Smooth muscle cell (in vitro differentiated cells): ENCODE data around the gene ITSN2. TPM values are rescaled to one million over a fixed set of nuclear protein-coding genes. Genes with fewer than 3 reads are reported as not detected.

ENCODE experiments used
- DNase-seq: peaks from one replicate; lab custom pipeline; 2025; ENCODE audit not compliant: unreplicated experiment; lab: John Stamatoyannopoulos, UW
- H2AFZ ChIP-seq: fragments of 200-600 bp; sonication (generic); 2 replicates; pipeline ENCODE4 v1.6.0; 2016; ENCODE audit warnings: antibody characterized with exemption, low read depth, mild to moderate bottlenecking
- H3F3A ChIP-seq: fragments of 200-600 bp; sonication (generic); 2 replicates; pipeline ENCODE4 v1.6.0; 2017; ENCODE audit warnings: antibody characterized with exemption, low read depth
- H3K27ac ChIP-seq: fragments of 200-600 bp; sonication (generic); 2 replicates; pipeline ENCODE4 v1.5.1; 2016; ENCODE audit warnings: low read depth, mild to moderate bottlenecking
- H3K27me3 ChIP-seq: fragments of 200-600 bp; sonication (generic); 2 replicates; pipeline ENCODE4 v1.6.1; 2016; ENCODE audit warnings: low read depth, mild to moderate bottlenecking
- H3K36me3 ChIP-seq: fragments of 200-600 bp; sonication (generic); 2 replicates; pipeline ENCODE4 v1.5.1; 2016; ENCODE audit warnings: low read depth
- H3K4me1 ChIP-seq: fragments of 200-600 bp; sonication (generic); 2 replicates; pipeline ENCODE4 v1.5.1; 2016; ENCODE audit warnings: low read depth
- H3K4me2 ChIP-seq: fragments of 200-600 bp; sonication (generic); 2 replicates; pipeline ENCODE4 v1.6.0; 2016; ENCODE audit warnings: mild to moderate bottlenecking
- H3K4me3 ChIP-seq: fragments of 200-600 bp; sonication (generic); 2 replicates; pipeline ENCODE4 v1.5.1; 2016; ENCODE audit warnings: mild to moderate bottlenecking
- H3K79me2 ChIP-seq: fragments of 200-600 bp; sonication (generic); 2 replicates; pipeline ENCODE4 v1.6.0; 2016; ENCODE audit warnings: low read depth, mild to moderate bottlenecking
- H3K9ac ChIP-seq: fragments of 200-600 bp; sonication (generic); 2 replicates; pipeline ENCODE4 v1.6.0; 2016; ENCODE audit warnings: low read depth
- H3K9me3 ChIP-seq: fragments of 200-600 bp; sonication (generic); replicated peaks from 2 replicates; pipeline ENCODE4 v1.5.1; 2016; ENCODE audit warnings: low read depth
- H4K20me1 ChIP-seq: fragments of 200-600 bp; sonication (generic); 2 replicates; pipeline ENCODE4 v1.6.0; 2016; ENCODE audit warnings: low read depth
- CTCF ChIP-seq: fragments of 200-600 bp; sonication (generic); IDR thresholded peaks from 2 replicates; pipeline ENCODE4 v1.5.1; 2017; ENCODE audit warnings: borderline replicate concordance, mild to moderate bottlenecking, antibody characterized with exemption; ENCODE audit not compliant: insufficient read depth, poor library complexity, severe bottlenecking
- WGBS: methylation state at CpG from one replicate; pipeline ENCODE4 v1.1.7; 2016; ENCODE audit warnings: low lambda C conversion rate; 5-methylcytosine and 5-hydroxymethylcytosine counted together
- polyA plus RNA-seq: library from polyadenylated mRNA; unstranded; fragments of >200 nt; fragmentation: Nextera tagmentation; extraction: Ambion mirVana; gene quantifications from 2 replicates; pipeline ENCODE4 v1.2.1, GENCODE V29; 2016
- total RNA-seq: library from RNA; depleted of rRNA; stranded (reverse); fragments of >200 nt; gene quantifications from 2 replicates; pipeline ENCODE4 v1.2.3, GENCODE V29; 2014

ITSN2 gene
- total and polyA plus RNA-seq, 2 experiments from 2014 or later, result 8.5 to 19.6 TPM

GRCh38 chr2:24352664-24353063 is 7.7 kb downstream of the ITSN2 start:
- H2AFZ ChIP-seq, result no peak overlapping the region
- H3F3A ChIP-seq, result no peaks in the 10 kb centered on the region
- H3K4me2 ChIP-seq, result no peak overlapping the region
- no peaks in the 10 kb centered on the region for H3K27me3 ChIP-seq
- H3K79me2 ChIP-seq, result peaks cover 88% of the 10 kb centered on the region
- no peak for TF ChIP-seq CTCF
- H3K4me3 ChIP-seq, result no peak overlapping the region
- H4K20me1 ChIP-seq, result peaks cover 62% of the 10 kb centered on the region
- no peak overlapping the region for H3K27ac ChIP-seq
- H3K9me3 ChIP-seq, result no peaks in the 10 kb centered on the region
- no peaks in the 10 kb centered on the region for H3K36me3 ChIP-seq
- H3K9ac ChIP-seq, result no peak overlapping the region
- no peak for DNase-seq
- H3K4me1 ChIP-seq, result no peaks in the 10 kb centered on the region

DNA sequence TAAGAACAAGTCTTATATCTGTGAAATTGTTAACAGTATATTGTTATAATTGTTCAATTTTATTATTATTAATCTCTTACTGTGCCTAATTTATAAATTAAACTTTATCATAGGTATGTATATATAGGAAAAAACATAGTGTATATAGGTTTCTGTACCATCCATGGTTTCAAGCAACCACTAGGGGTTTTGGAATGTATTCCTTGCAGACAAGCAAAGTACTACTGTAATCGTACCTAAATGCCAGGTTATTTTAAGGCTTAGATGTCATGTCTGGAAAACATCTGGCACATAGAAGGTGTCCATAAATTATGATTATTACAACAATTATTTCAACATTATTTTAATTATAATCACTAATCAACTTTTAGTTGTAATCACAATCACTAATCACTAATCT is 8.4 kb downstream of the ITSN2 start:
- no peak overlapping the region for H3K9ac ChIP-seq
- DNase-seq, result no peak
- H3K4me2 ChIP-seq, result no peak overlapping the region
- no peak overlapping the region for H3K4me3 ChIP-seq
- TF ChIP-seq CTCF, result no peak
- no peaks in the 10 kb centered on the region for H3K27me3 ChIP-seq
- 82% methylated on average over 1 of the region's 1 CpG for WGBS
- H3K27ac ChIP-seq, result no peak overlapping the region
- H3K79me2 ChIP-seq, result peaks cover 90% of the 10 kb centered on the region
- no peaks in the 10 kb centered on the region for H3K36me3 ChIP-seq
- H2AFZ ChIP-seq, result no peak overlapping the region
- no peaks in the 10 kb centered on the region for H3F3A ChIP-seq
- no peaks in the 10 kb centered on the region for H3K4me1 ChIP-seq
- H4K20me1 ChIP-seq, result peaks cover 66% of the 10 kb centered on the region
- H3K9me3 ChIP-seq, result no peaks in the 10 kb centered on the region

GRCh38 chr2:24351627-24351938 is 8.8 kb downstream of the ITSN2 start:
- H3K79me2 ChIP-seq, result peaks cover 86% of the 10 kb centered on the region
- no peaks in the 10 kb centered on the region for H3K36me3 ChIP-seq
- H2AFZ ChIP-seq, result no peak overlapping the region
- DNase-seq, result no peak
- no peaks in the 10 kb centered on the region for H3K27me3 ChIP-seq
- no peak overlapping the region for H3K27ac ChIP-seq
- H3K9ac ChIP-seq, result no peak overlapping the region
- H3K4me2 ChIP-seq, result no peak overlapping the region
- H3F3A ChIP-seq, result no peaks in the 10 kb centered on the region
- peaks cover 66% of the 10 kb centered on the region for H4K20me1 ChIP-seq
- no peaks in the 10 kb centered on the region for H3K9me3 ChIP-seq
- 85% methylated on average over 3 of the region's 3 CpGs for WGBS
- H3K4me3 ChIP-seq, result no peak overlapping the region
- no peak for TF ChIP-seq CTCF
- H3K4me1 ChIP-seq, result no peaks in the 10 kb centered on the region

DNA sequence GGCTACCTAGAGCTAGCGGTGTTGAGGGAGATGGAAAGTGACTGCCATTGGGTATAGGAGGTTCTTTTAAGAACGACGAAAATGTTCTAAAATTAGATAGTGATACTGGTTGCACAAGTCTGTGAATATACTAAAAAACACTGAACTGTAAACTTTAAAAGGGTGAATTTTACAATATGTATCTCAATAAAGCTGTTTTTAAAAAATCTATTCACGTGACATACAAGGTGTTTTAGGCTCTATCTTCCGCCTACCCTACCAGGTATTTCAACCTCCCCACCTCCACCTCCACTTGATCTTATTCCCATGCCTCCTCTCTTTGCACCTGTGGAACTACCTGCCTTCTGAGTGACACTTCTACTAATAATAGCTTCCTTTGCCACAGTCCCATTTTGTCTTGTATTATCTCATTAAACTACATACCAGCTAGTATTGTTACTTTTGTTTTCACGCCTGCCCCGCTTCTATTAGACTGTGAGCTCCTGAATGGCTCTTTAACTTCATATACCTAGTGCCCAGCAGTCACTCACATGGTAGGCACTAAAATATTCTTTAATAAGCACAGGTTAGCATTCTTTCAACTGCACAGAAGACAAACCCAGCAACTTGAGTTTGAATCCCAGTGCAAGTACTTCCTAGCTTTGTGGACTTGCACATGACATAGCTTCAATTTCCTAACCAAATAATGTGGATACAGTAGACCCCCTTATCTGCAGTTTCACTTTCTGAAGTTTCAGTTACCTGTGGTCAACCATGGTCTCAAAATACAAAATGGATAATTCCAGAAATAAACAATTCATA is 9.3 kb downstream of the ITSN2 start:
- Histone ChIP-seq H2AFZ (no peak overlapping the region), H3K4me1 (no peaks in the 10 kb centered on the region), H3F3A (no peaks in the 10 kb centered on the region), H3K36me3 (no peaks in the 10 kb centered on the region), H3K9ac (no peak overlapping the region), H3K9me3 (no peaks in the 10 kb centered on the region), H3K27me3 (no peaks in the 10 kb centered on the region), H4K20me1 (peaks cover 70% of the 10 kb centered on the region), H3K79me2 (peaks cover 90% of the 10 kb centered on the region), H3K4me2 (no peak overlapping the region), H3K27ac (no peak overlapping the region), H3K4me3 (no peak overlapping the region)
- 94% methylated on average over 7 of the region's 7 CpGs for WGBS
- TF ChIP-seq CTCF, result no peak
- DNase-seq, result no peak
